ENCODE data around the gene PARN.

The PARN gene

DNA sequence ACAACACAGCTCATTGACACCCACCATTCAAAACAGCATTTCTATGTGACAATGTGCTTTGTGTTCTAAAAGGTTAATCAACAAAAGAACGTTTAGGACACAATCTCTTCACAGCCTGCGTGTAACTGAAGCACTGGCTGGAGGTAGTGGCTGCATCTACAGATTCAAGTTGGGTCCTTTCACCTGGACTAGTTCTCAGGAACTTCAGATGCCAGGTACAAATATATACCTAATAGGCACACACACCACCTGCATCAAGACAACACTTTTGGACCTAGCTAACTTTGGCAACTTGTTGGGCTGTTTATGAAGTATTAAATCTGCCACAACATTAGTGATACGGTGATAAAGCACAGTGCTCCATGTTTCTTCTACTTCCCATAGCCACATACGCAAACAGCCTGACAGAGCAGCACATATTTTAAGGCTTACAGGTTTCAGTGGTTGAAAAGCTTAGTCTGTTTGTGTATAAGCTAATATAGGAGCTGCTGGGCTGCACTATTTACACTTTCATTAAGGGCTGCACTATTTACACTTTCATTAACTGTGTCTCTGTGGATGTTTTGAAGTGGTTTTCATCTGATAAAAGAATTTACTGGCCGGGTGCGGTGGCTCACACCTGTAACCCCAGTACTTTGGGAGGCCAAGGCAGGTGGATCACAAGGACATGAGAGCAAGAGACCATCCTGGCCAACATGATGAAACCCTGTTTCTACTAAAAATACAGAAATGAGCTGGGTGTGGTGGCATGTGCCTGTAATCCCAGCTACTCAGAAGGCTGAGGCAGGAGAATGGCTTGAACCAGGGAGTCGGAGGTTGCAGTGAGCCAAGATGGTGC lies 132.6 kb downstream of the PARN start:
- no peaks in the 10 kb centered on the region for H3K36me3 ChIP-seq (ENCODE audit: insufficient read depth, low read length)
- H3K4me1 ChIP-seq (ENCODE audit: insufficient read depth, low read length) = peaks cover 46% of the 10 kb centered on the region
- no peak overlapping the region for H3K9ac ChIP-seq (ENCODE audit: low read depth, low read length)
- H3K9me3 ChIP-seq (ENCODE audit: control insufficient read depth, insufficient read depth, low read length) = no peaks in the 10 kb centered on the region

DNA sequence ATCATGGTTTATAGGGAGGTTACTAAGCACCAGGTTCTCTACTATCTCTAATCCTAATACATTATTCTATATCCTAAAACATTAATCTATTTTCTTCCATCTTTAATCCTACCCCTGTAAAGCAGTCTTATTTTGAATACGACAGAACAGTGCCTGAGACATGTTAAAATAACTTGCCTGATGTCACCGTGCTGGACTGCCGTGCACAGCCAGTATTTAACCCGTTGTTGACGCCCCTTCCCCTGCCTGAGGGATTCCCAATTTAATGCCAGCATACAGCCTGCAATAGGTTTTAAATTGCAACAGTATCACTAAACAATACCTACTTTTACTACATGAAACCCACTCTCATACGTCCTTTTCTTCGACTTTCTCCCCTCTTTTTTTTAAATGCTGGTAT lies 133.3 kb downstream of the PARN start:
- H3K4me1 ChIP-seq (ENCODE audit: insufficient read depth, low read length) = peaks cover 44% of the 10 kb centered on the region
- no peaks in the 10 kb centered on the region for H3K9me3 ChIP-seq (ENCODE audit: control insufficient read depth, insufficient read depth, low read length)
- no peak overlapping the region for H3K9ac ChIP-seq (ENCODE audit: low read depth, low read length)
- no peaks in the 10 kb centered on the region for H3K36me3 ChIP-seq (ENCODE audit: insufficient read depth, low read length)

GRCh38 chr16:14496047-14496770 lies 133.9 kb downstream of the PARN start:
- Histone ChIP-seq H3K9me3 (ENCODE audit: control insufficient read depth, insufficient read depth, low read length) (no peaks in the 10 kb centered on the region), H3K9ac (ENCODE audit: low read depth, low read length) (no peak overlapping the region), H3K36me3 (ENCODE audit: insufficient read depth, low read length) (no peaks in the 10 kb centered on the region), H3K4me1 (ENCODE audit: insufficient read depth, low read length) (peaks cover 42% of the 10 kb centered on the region)

- Histone ChIP-seq H3K9me3 (ENCODE audit: control insufficient read depth, insufficient read depth, low read length) (no peaks in the 10 kb centered on the region), H3K36me3 (ENCODE audit: insufficient read depth, low read length) (no peaks in the 10 kb centered on the region), H3K9ac (ENCODE audit: low read depth, low read length) (no peak overlapping the region), H3K4me1 (ENCODE audit: insufficient read depth, low read length) (peaks cover 36% of the 10 kb centered on the region)
These were observed 134.6 kb downstream of the PARN start for GRCh38 chr16:14495213-14496046.

GRCh38 chr16:14494396-14494966 lies 135.6 kb downstream of the PARN start:
- Histone ChIP-seq H3K9ac (ENCODE audit: low read depth, low read length) (no peak overlapping the region), H3K4me1 (ENCODE audit: insufficient read depth, low read length) (peaks cover 42% of the 10 kb centered on the region), H3K9me3 (ENCODE audit: control insufficient read depth, insufficient read depth, low read length) (no peaks in the 10 kb centered on the region), H3K36me3 (ENCODE audit: insufficient read depth, low read length) (no peaks in the 10 kb centered on the region)

GRCh38 chr16:14493791-14494190 lies 136.3 kb downstream of the PARN start:
- Histone ChIP-seq H3K36me3 (ENCODE audit: insufficient read depth, low read length) (no peaks in the 10 kb centered on the region), H3K9me3 (ENCODE audit: control insufficient read depth, insufficient read depth, low read length) (no peaks in the 10 kb centered on the region), H3K4me1 (ENCODE audit: insufficient read depth, low read length) (peaks cover 36% of the 10 kb centered on the region), H3K9ac (ENCODE audit: low read depth, low read length) (no peak overlapping the region)

DNA sequence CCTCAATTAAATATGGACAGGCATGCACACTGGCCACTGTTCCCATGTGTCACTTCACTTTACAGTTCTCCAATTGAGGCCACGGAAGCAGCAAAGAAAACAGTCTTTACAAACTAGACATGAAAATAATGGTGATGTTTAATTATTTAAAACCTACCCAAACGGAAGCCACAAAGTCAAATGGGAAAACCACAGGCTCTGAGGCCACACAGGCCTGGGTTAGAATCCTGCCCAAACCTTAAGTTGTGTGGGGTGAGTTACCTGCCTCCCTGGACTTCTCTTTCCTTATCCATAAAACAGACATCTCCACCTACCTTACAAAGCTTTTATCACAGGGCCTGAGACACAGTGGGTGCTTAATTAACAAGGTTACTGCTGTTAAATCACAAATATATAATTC lies 137.4 kb downstream of the PARN start:
- no peak overlapping the region for H3K9ac ChIP-seq (ENCODE audit: low read depth, low read length)
- H3K36me3 ChIP-seq (ENCODE audit: insufficient read depth, low read length) = no peaks in the 10 kb centered on the region
- H3K9me3 ChIP-seq (ENCODE audit: control insufficient read depth, insufficient read depth, low read length) = no peaks in the 10 kb centered on the region
- H3K4me1 ChIP-seq (ENCODE audit: insufficient read depth, low read length) = peaks cover 32% of the 10 kb centered on the region

DNA sequence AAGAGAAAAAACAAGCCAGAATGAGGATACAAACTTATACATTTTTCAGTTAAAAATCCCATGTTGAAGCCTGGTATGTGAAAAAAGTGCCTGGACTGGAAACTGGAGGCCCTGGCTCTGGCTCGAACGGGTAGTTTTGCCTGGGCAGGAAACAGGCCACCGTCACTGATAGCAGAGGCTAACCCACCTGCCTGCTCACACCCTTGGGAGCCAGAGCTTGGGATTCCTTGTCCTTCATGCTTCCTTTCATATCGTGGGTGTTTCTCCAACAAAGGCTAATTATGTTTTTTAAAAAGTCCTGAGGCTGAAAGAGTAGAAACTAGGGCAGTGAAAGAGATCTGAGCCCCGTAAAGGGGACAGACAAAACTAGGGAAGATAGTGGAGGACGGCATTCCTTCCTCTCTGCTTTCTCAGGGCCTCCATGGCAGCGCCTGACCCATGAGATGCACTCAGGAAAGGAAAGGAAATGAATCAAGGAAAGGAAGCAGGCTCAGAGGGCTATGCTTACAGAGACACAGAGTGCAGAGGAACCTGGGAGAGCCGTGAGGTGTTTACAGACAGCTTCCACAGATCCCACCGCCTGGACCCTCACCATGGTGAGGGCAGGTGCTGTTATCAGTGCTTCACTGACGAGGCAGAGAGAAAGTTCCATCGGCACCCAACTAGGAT lies 138.1 kb downstream of the PARN start:
- Histone ChIP-seq H3K9ac (ENCODE audit: low read depth, low read length) (no peak overlapping the region), H3K36me3 (ENCODE audit: insufficient read depth, low read length) (no peaks in the 10 kb centered on the region), H3K4me1 (ENCODE audit: insufficient read depth, low read length) (peaks cover 31% of the 10 kb centered on the region), H3K9me3 (ENCODE audit: control insufficient read depth, insufficient read depth, low read length) (no peaks in the 10 kb centered on the region)

- no peak overlapping the region for H3K9ac ChIP-seq (ENCODE audit: low read depth, low read length)
These were observed 139.8 kb downstream of the PARN start for GRCh38 chr16:14490235-14490634.

DNA sequence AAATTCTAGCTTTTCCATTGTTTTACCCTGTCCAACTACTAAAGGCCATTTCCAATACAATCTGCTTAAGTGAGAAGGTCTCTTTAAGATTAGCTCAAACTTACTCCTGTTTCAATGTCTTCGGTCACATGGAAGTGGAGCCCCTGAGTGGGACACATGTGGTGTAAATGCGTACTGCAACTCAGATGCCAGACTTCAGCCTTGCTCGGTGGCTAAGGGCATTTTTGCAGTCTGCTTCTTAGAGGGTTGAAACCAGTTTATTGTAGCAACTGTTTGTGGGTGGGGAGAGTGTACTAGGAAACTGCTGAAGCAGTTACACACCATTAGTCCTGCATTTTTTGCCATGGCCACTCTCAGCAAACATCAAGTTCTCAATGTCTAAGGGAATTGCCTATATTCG lies 140.6 kb downstream of the PARN start:
- no peaks in the 10 kb centered on the region for H3K36me3 ChIP-seq (ENCODE audit: insufficient read depth, low read length)
- no peak overlapping the region for H3K9ac ChIP-seq (ENCODE audit: low read depth, low read length)
- H3K4me1 ChIP-seq (ENCODE audit: insufficient read depth, low read length) = peaks cover 31% of the 10 kb centered on the region
- no peaks in the 10 kb centered on the region for H3K9me3 ChIP-seq (ENCODE audit: control insufficient read depth, insufficient read depth, low read length)

More at GRCh38 chr16:14490235-14490634, 139.8 kb downstream of the PARN start:
- H3K9me3 ChIP-seq (ENCODE audit: control insufficient read depth, insufficient read depth, low read length) = no peaks in the 10 kb centered on the region
- no peaks in the 10 kb centered on the region for H3K36me3 ChIP-seq (ENCODE audit: insufficient read depth, low read length)
- H3K4me1 ChIP-seq (ENCODE audit: insufficient read depth, low read length) = peaks cover 31% of the 10 kb centered on the region

DNA sequence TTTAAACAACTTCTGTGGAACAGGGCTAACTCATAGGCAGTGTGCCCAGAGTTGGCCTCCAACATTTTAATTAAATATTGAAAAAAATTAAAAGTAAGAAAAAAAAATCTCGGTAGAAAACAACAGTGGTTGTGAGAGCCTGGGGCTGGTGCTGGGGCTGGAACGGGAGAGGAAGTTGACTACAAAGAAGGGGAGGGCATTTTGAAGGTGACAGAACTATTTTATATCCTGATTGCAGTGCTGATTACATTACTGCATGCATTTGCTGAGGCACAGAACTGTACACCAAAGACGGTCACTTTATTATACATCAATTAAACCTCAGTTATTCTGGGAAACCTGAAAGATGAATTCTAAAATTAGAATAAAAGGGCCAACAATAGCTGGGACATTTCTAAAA lies 142.5 kb downstream of the PARN start:
- Histone ChIP-seq H3K9ac (ENCODE audit: low read depth, low read length) (no peak overlapping the region), H3K36me3 (ENCODE audit: insufficient read depth, low read length) (no peaks in the 10 kb centered on the region), H3K9me3 (ENCODE audit: control insufficient read depth, insufficient read depth, low read length) (no peaks in the 10 kb centered on the region), H3K4me1 (ENCODE audit: insufficient read depth, low read length) (peaks cover 34% of the 10 kb centered on the region)

- H3K36me3 ChIP-seq (ENCODE audit: insufficient read depth, low read length) = peaks cover 3% of the 10 kb centered on the region
- peaks cover 35% of the 10 kb centered on the region for H3K4me1 ChIP-seq (ENCODE audit: insufficient read depth, low read length)
- no peak overlapping the region for H3K9ac ChIP-seq (ENCODE audit: low read depth, low read length)
- H3K9me3 ChIP-seq (ENCODE audit: control insufficient read depth, insufficient read depth, low read length) = peaks cover 1% of the 10 kb centered on the region; the same call in 1 of the 2 replicates
These were observed 143.3 kb downstream of the PARN start for GRCh38 chr16:14486520-14487303.

DNA sequence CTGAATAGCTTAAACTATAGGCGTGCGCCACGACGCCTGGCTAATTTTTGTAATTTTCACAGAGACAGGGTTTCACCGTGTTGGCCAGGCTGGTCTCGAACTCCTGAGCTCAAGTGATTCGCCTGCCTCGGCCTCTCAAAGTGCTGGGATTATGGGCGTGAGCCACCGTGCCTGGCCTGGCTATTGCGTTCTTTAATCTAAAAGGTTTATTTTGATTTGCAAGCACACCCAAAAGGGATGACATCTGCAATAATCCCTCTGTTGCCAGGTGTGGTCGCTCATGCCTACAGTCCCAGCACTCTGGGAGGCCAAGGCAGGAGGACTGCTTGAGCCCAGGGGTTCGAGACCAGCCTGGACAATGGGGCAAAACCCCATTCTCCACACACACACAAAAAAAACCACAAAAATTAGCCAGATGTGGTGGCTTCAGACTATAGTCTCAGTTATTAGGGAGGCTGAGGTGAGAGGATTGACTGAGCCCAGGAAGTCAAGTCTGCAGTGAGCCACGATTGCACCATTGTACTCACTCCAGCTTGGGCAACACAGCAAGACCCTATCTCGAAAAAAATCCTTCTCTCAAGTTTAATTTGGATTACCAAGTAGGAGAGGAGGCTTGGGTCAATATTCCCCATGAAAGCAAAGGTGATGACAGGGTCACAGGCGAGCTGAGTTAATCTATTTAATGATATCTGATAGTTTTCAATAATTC lies 144.1 kb downstream of the PARN start:
- Histone ChIP-seq H3K36me3 (ENCODE audit: insufficient read depth, low read length) (peaks cover 4% of the 10 kb centered on the region), H3K9ac (ENCODE audit: low read depth, low read length) (no peak overlapping the region), H3K4me1 (ENCODE audit: insufficient read depth, low read length) (peaks cover 35% of the 10 kb centered on the region), H3K9me3 (ENCODE audit: control insufficient read depth, insufficient read depth, low read length) (peaks cover 5% of the 10 kb centered on the region; the same call in 1 of the 2 replicates)
